ENCODE measurements around the gene TMEM183A.

The TMEM183A gene

GRCh38 chr1:203051841-203052324, 44.7 kb downstream of the TMEM183A start:
- no peaks in the 10 kb centered on the region for H3K79me2 ChIP-seq (ENCODE audit: insufficient read depth, low read length)
- H3K9ac ChIP-seq (ENCODE audit: low read length), result no peak overlapping the region
- TF ChIP-seq EZH2phosphoT487 (conservative IDR thresholded peaks at IDR 0.05; ENCODE audit: low read length) (no peak), CTCF (IDR thresholded peaks at IDR 0.05; ENCODE audit: insufficient read depth, low read length, poor library complexity, severe bottlenecking) (no peak)
- H3K4me2 ChIP-seq (ENCODE audit: low read depth, low read length, poor library complexity, severe bottlenecking), result no peak overlapping the region
- no peaks in the 10 kb centered on the region for H3K9me3 ChIP-seq (ENCODE audit: insufficient read depth, low read length)
- H2AFZ ChIP-seq (ENCODE audit: low read depth, low read length, severe bottlenecking), result no peak overlapping the region
- H3F3A ChIP-seq (ENCODE audit: insufficient read depth), result no peaks in the 10 kb centered on the region
- no peaks in the 10 kb centered on the region for H4K20me1 ChIP-seq (ENCODE audit: low read depth, low read length)
- no peaks in the 10 kb centered on the region for H3K36me3 ChIP-seq (ENCODE audit: low read length)
- H3K4me3 ChIP-seq (ENCODE audit: insufficient read depth, low read length, poor library complexity, severe bottlenecking), result no peak overlapping the region
- H3K27me3 ChIP-seq (ENCODE audit: low read length), result no peaks in the 10 kb centered on the region
- no peaks in the 10 kb centered on the region for H3K9me2 ChIP-seq (replicated peaks; ENCODE audit: insufficient read depth, low read length)
- H3K27ac ChIP-seq (ENCODE audit: low read depth, low read length), result no peak overlapping the region

DNA sequence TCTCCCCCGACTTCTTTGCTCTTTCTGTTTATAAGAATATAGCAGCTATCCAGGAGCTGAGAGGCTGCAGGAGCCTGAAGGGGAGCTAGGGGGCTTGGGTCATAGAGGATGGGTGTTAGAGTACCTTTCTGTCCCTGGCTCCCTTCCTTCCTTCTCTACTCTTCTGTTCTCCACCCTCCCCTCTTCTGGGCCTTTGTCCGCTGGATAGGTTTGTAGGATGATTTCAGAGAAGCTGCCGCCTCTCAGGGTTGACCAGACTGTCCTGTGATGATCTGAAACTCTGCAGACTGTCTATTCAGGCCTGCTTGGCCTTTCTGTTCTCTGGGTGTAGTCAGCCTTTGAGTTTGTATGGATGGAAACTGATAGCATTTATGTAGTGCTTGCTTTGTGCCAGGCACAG, 45.4 kb downstream of the TMEM183A start:
- no peaks in the 10 kb centered on the region for H3K27me3 ChIP-seq (ENCODE audit: low read length)
- no peak overlapping the region for H3K9ac ChIP-seq (ENCODE audit: low read length)
- H3K4me2 ChIP-seq (ENCODE audit: low read depth, low read length, poor library complexity, severe bottlenecking), result no peak overlapping the region
- no peaks in the 10 kb centered on the region for H3K9me3 ChIP-seq (ENCODE audit: insufficient read depth, low read length)
- no peak overlapping the region for H3K4me3 ChIP-seq (ENCODE audit: insufficient read depth, low read length, poor library complexity, severe bottlenecking)
- no peak overlapping the region for H3K27ac ChIP-seq (ENCODE audit: low read depth, low read length)
- no peaks in the 10 kb centered on the region for H3K36me3 ChIP-seq (ENCODE audit: low read length)
- no peaks in the 10 kb centered on the region for H3F3A ChIP-seq (ENCODE audit: insufficient read depth)
- no peaks in the 10 kb centered on the region for H3K79me2 ChIP-seq (ENCODE audit: insufficient read depth, low read length)
- no peak overlapping the region for H2AFZ ChIP-seq (ENCODE audit: low read depth, low read length, severe bottlenecking)
- no peaks in the 10 kb centered on the region for H4K20me1 ChIP-seq (ENCODE audit: low read depth, low read length)
- TF ChIP-seq CTCF (IDR thresholded peaks at IDR 0.05; ENCODE audit: insufficient read depth, low read length, poor library complexity, severe bottlenecking) (no peak), EZH2phosphoT487 (conservative IDR thresholded peaks at IDR 0.05; ENCODE audit: low read length) (no peak)
- no peaks in the 10 kb centered on the region for H3K9me2 ChIP-seq (replicated peaks; ENCODE audit: insufficient read depth, low read length)

- Histone ChIP-seq H3K36me3 (ENCODE audit: low read length) (no peaks in the 10 kb centered on the region), H4K20me1 (ENCODE audit: low read depth, low read length) (no peaks in the 10 kb centered on the region), H2AFZ (ENCODE audit: low read depth, low read length, severe bottlenecking) (no peak overlapping the region), H3K9ac (ENCODE audit: low read length) (no peak overlapping the region), H3F3A (ENCODE audit: insufficient read depth) (no peaks in the 10 kb centered on the region), H3K79me2 (ENCODE audit: insufficient read depth, low read length) (no peaks in the 10 kb centered on the region), H3K4me2 (ENCODE audit: low read depth, low read length, poor library complexity, severe bottlenecking) (no peak overlapping the region), H3K27ac (ENCODE audit: low read depth, low read length) (no peak overlapping the region), H3K9me2 (replicated peaks; ENCODE audit: insufficient read depth, low read length) (no peaks in the 10 kb centered on the region), H3K27me3 (ENCODE audit: low read length) (no peaks in the 10 kb centered on the region), H3K9me3 (ENCODE audit: insufficient read depth, low read length) (no peaks in the 10 kb centered on the region), H3K4me3 (ENCODE audit: insufficient read depth, low read length, poor library complexity, severe bottlenecking) (no peak overlapping the region)
- no peak for TF ChIP-seq EZH2phosphoT487 (conservative IDR thresholded peaks at IDR 0.05; ENCODE audit: low read length)
- TF ChIP-seq CTCF (IDR thresholded peaks at IDR 0.05; ENCODE audit: insufficient read depth, low read length, poor library complexity, severe bottlenecking), result no peak
Observed at GRCh38 chr1:203054184-203054583, 47.0 kb downstream of the TMEM183A start.
